H1 (cell line): ENCODE results near the gene MSH2. TPM values are rescaled to one million over a fixed set of nuclear protein-coding genes. Genes with fewer than 3 reads are reported as not detected.

Experiments
- CTCF ChIA-PET: fragments of 300-600 bp; sonication (Branson Sonifier 250); formaldehyde crosslinking; loops from one replicate; lab custom pipeline; 2021; ENCODE audit not compliant: partially characterized antibody; lab: Charles Lee
- POLR2A ChIA-PET: fragments of 300-600 bp; sonication (Branson Sonifier 250); formaldehyde crosslinking; loops from one replicate; lab custom pipeline; 2021; ENCODE audit warnings: inconsistent platforms; ENCODE audit not compliant: partially characterized antibody; lab: Charles Lee
- DNase-seq, 2 experiments: peaks; one replicate each; pipeline versions ENCODE4 v3.0.0 to v3.0.0-alpha.2; 2010 to 2022; ENCODE audit warnings: low spot score in 2 of 2, low read depth in 1 of 2, mixed read lengths in 1 of 2
- FAIRE-seq: peaks from 2 replicates; lab custom pipeline; 2011; peaks lifted over from hg19 to GRCh38; lab: Jason Lieb, UNC
- H2AFZ ChIP-seq: 2 replicates; pipeline ENCODE4 v1.8.1; 2012; ENCODE audit warnings: low read length, inconsistent platforms
- H2AK5ac ChIP-seq: 2 replicates; pipeline ENCODE4 v1.6.1; 2013; ENCODE audit warnings: low read depth, low read length
- H2BK120ac ChIP-seq: replicated peaks from 2 replicates; pipeline ENCODE3; 2013; ENCODE audit warnings: low read depth, low read length, inconsistent platforms
- H2BK12ac ChIP-seq: 2 replicates; pipeline ENCODE4 v1.6.1; 2013; ENCODE audit warnings: low read depth, low read length
- H2BK15ac ChIP-seq: 2 replicates; pipeline ENCODE4 v1.6.1; 2013; ENCODE audit warnings: low read length
- H2BK20ac ChIP-seq: 2 replicates; pipeline ENCODE4 v1.6.1; 2013; ENCODE audit warnings: low read length
- H2BK5ac ChIP-seq: 2 replicates; pipeline ENCODE4 v1.6.1; 2013; ENCODE audit warnings: low read depth, low read length
- H3K14ac ChIP-seq: 2 replicates; pipeline ENCODE4 v1.6.1; 2013; ENCODE audit warnings: inconsistent platforms; ENCODE audit not compliant: insufficient read length
- H3K18ac ChIP-seq: 2 replicates; pipeline ENCODE4 v1.6.1; 2013; ENCODE audit warnings: low read length; ENCODE audit errors: extremely low read depth
- H3K23ac ChIP-seq: 2 replicates; pipeline ENCODE4 v1.6.1; 2013; ENCODE audit warnings: inconsistent platforms; ENCODE audit not compliant: insufficient read length
- H3K23me2 ChIP-seq: 2 replicates; pipeline ENCODE4 v1.6.1; 2013; ENCODE audit warnings: low read depth, low read length
- H3K27ac ChIP-seq: 2 replicates; pipeline ENCODE4 v1.6.1; 2011; ENCODE audit warnings: low read depth, low read length, inconsistent platforms
- H3K27me3 ChIP-seq, 4 experiments: replicated peaks in 1 of 4; 1 replicate in 1 of 4; 2 replicates in 3 of 4; pipeline versions ENCODE4 v1.6.1 to v1.8.1; 2011 to 2013; ENCODE audit warnings: low read length in 3 of 4, mild to moderate bottlenecking in 3 of 4, inconsistent platforms in 2 of 4, mixed read lengths in 2 of 4, moderate library complexity in 1 of 4; ENCODE audit not compliant: control insufficient read depth in 3 of 4, insufficient read depth in 3 of 4; ENCODE audit errors: extremely low read depth in 1 of 4
- H3K36me3 ChIP-seq, 4 experiments: 2 replicates each; pipeline versions ENCODE4 v1.6.1 to v1.8.1; 2011 to 2013; ENCODE audit warnings: mild to moderate bottlenecking in 4 of 4, low read length in 3 of 4, moderate library complexity in 2 of 4, control low read depth in 1 of 4, inconsistent platforms in 1 of 4; ENCODE audit not compliant: insufficient read depth in 4 of 4, control insufficient read depth in 2 of 4
- H3K4ac ChIP-seq: replicated peaks from 2 replicates; pipeline ENCODE3; 2013; ENCODE audit warnings: low read length, low read depth, mixed read lengths, inconsistent platforms; ENCODE audit not compliant: insufficient read length
- H3K4me1 ChIP-seq, 4 experiments: replicated peaks in 1 of 4; 1 replicate in 1 of 4; 2 replicates in 3 of 4; pipeline versions ENCODE4 v1.6.1 to v1.8.1; 2011 to 2013; ENCODE audit warnings: low read length in 3 of 4, inconsistent platforms in 2 of 4, mixed read lengths in 1 of 4; ENCODE audit not compliant: insufficient read depth in 4 of 4, control insufficient read depth in 3 of 4
- H3K4me2 ChIP-seq, 2 experiments: 2 replicates each; pipeline versions ENCODE4 v1.6.1 to v1.8.1; 2011 to 2013; ENCODE audit warnings: low read depth in 2 of 2, low read length in 2 of 2, control low read depth in 1 of 2, inconsistent platforms in 1 of 2, mild to moderate bottlenecking in 1 of 2; ENCODE audit not compliant: insufficient read depth in 1 of 2
- H3K4me3 ChIP-seq, 4 experiments: fragments of 200-600, 300-600 bp in 1 of 4; sonication (generic), shearing (Covaris generic), sonication (Bioruptor Twin) in 1 of 4; 2 replicates each; pipeline versions ENCODE4 v1.5.1 to v1.8.1; 2011 to 2016; ENCODE audit warnings: low read length in 4 of 4, low read depth in 3 of 4, control low read depth in 2 of 4, inconsistent platforms in 2 of 4, mild to moderate bottlenecking in 2 of 4, mixed read lengths in 1 of 4, moderate library complexity in 1 of 4; ENCODE audit not compliant: insufficient read depth in 2 of 4; ENCODE audit errors: extremely low read depth in 1 of 4
- H3K56ac ChIP-seq: replicated peaks from 2 replicates; pipeline ENCODE3; 2013; ENCODE audit warnings: low read depth, mild to moderate bottlenecking, mixed read lengths, low read length, inconsistent platforms; ENCODE audit not compliant: insufficient read length
- H3K79me1 ChIP-seq: 2 replicates; pipeline ENCODE4 v1.6.1; 2013; ENCODE audit warnings: low read depth, low read length, control low read depth
- H3K79me2 ChIP-seq, 2 experiments: 2 replicates each; pipeline versions ENCODE4 v1.6.1 to v1.8.1; 2012 to 2013; ENCODE audit warnings: low read length in 2 of 2, mild to moderate bottlenecking in 2 of 2, inconsistent platforms in 1 of 2; ENCODE audit not compliant: insufficient read depth in 2 of 2, control insufficient read depth in 1 of 2
- H3K9ac ChIP-seq, 4 experiments: replicated peaks in 1 of 4; 1 replicate in 1 of 4; 2 replicates in 3 of 4; pipeline versions ENCODE4 v1.6.1 to v1.8.1; 2011 to 2013; ENCODE audit warnings: low read depth in 3 of 4, low read length in 3 of 4, control low read depth in 2 of 4, mild to moderate bottlenecking in 2 of 4, moderate library complexity in 2 of 4, inconsistent platforms in 1 of 4; ENCODE audit errors: extremely low read depth in 1 of 4
- H3K9me3 ChIP-seq, 2 experiments: 2 replicates each; pipeline versions ENCODE4 v1.6.1 to v1.8.1; 2012 to 2013; ENCODE audit warnings: mild to moderate bottlenecking in 2 of 2, moderate library complexity in 2 of 2, control low read depth in 1 of 2, inconsistent platforms in 1 of 2, low read depth in 1 of 2, low read length in 1 of 2, mixed read lengths in 1 of 2; ENCODE audit not compliant: insufficient read depth in 2 of 2
- H4K20me1 ChIP-seq, 2 experiments: replicated peaks in 1 of 2; 2 replicates each; pipeline versions ENCODE3 to v1.8.1; 2011 to 2013; ENCODE audit warnings: inconsistent platforms in 2 of 2, low read length in 2 of 2, mild to moderate bottlenecking in 1 of 2; ENCODE audit not compliant: insufficient read depth in 2 of 2, control insufficient read depth in 1 of 2
- H4K5ac ChIP-seq: 2 replicates; pipeline ENCODE4 v1.6.1; 2013; ENCODE audit warnings: low read length, low read depth, mixed read lengths, inconsistent platforms; ENCODE audit not compliant: insufficient read length
- H4K8ac ChIP-seq: 2 replicates; pipeline ENCODE4 v1.8.0; 2013; ENCODE audit warnings: mild to moderate bottlenecking, moderate library complexity, low read length, inconsistent platforms; ENCODE audit not compliant: insufficient read depth; ENCODE audit errors: extremely low read depth
- H4K91ac ChIP-seq: replicated peaks from 2 replicates; pipeline ENCODE3; 2013; ENCODE audit warnings: low read length, mixed read lengths, inconsistent platforms; ENCODE audit not compliant: insufficient read length
- CREB1 ChIP-seq: IDR thresholded peaks from 2 replicates; pipeline ENCODE4 v1.6.1; 2012; ENCODE audit warnings: inconsistent platforms
- GABPA ChIP-seq: IDR thresholded peaks from 2 replicates; pipeline ENCODE4 v1.6.1; 2011; ENCODE audit warnings: mild to moderate bottlenecking, low read length, moderate library complexity, borderline replicate concordance; ENCODE audit not compliant: insufficient read depth
- PHF8 ChIP-seq: fragments of 200-600 bp; sonication (generic); conservative IDR thresholded peaks from 2 replicates; pipeline ENCODE4 v1.7.1; 2012; ENCODE audit warnings: low read depth, mild to moderate bottlenecking, inconsistent platforms, low read length, moderate library complexity
- POLR2AphosphoS5 ChIP-seq: IDR thresholded peaks from 2 replicates; pipeline ENCODE4 v1.6.1; 2011; ENCODE audit warnings: low read depth, low read length
- RAD21 ChIP-seq, 2 experiments: IDR thresholded peaks in 1 of 2; conservative IDR thresholded peaks in 1 of 2; 2 replicates each; pipeline ENCODE4 v1.6.1; 2011; ENCODE audit warnings: low read depth in 2 of 2, low read length in 2 of 2, improper control_type of control experiment in 1 of 2, inconsistent platforms in 1 of 2, mild to moderate bottlenecking in 1 of 2, moderate library complexity in 1 of 2
- RBBP5 ChIP-seq: IDR thresholded peaks from 2 replicates; pipeline ENCODE4 v1.7.1; 2012; ENCODE audit warnings: low read depth, mild to moderate bottlenecking, inconsistent platforms, low read length, moderate library complexity, borderline replicate concordance
- RFX5 ChIP-seq: IDR thresholded peaks from 2 replicates; pipeline ENCODE4 v1.6.1; 2011; ENCODE audit warnings: low read depth, low read length, improper control_type of control experiment, borderline replicate concordance
- SP4 ChIP-seq: IDR thresholded peaks from 2 replicates; pipeline ENCODE4 v1.6.1; 2012; ENCODE audit warnings: low read length, inconsistent platforms
- SUZ12 ChIP-seq: fragments of 200-600 bp; sonication (generic); IDR thresholded peaks from 2 replicates; pipeline ENCODE4 v1.6.1; 2012; ENCODE audit warnings: mild to moderate bottlenecking, inconsistent platforms, low read length, moderate library complexity, mixed read lengths
- TAF1 ChIP-seq: IDR thresholded peaks from 2 replicates; pipeline ENCODE4 v1.6.1; 2011; ENCODE audit warnings: mild to moderate bottlenecking, low read depth, low read length
- ZNF274 ChIP-seq: IDR thresholded peaks from 2 replicates; pipeline ENCODE4 v1.7.0; 2012; ENCODE audit warnings: low read length, borderline replicate concordance; ENCODE audit errors: extremely low read depth
- WGBS, 2 experiments: shearing (Covaris generic) in 1 of 2; methylation state at CpG; one replicate each; pipeline versions ENCODE4 v1.1.6 to v1.1.7; 2013 to 2015; ENCODE audit warnings: low lambda C conversion rate in 2 of 2, mixed read lengths in 2 of 2, inconsistent platforms in 1 of 2, low coverage in 1 of 2, missing lambda C conversion rate in 1 of 2; ENCODE audit not compliant: insufficient replicate concordance in 2 of 2, insufficient coverage in 1 of 2, insufficient read length in 1 of 2; ENCODE audit errors: extremely low coverage in 1 of 2, missing lambda C conversion rate in 1 of 2; 5-methylcytosine and 5-hydroxymethylcytosine counted together
- polyA plus RNA-seq, 7 experiments: library from polyadenylated mRNA; depleted of rRNA in 3 of 7; stranded (reverse) in 5 of 7; unstranded in 2 of 7; fragments of >200 nt in 5 of 7; fragments of 200-250 nt in 2 of 7; gene quantifications; 1 replicate in 5 of 7; 2 replicates in 1 of 7; 4 replicates in 1 of 7; pipeline versions ENCODE4 v1.2.1 to v1.2.3, GENCODE V29; 2011 to 2013; ENCODE audit warnings: missing spikeins in 2 of 7, mixed read lengths in 2 of 7
- total RNA-seq: library from RNA; stranded (reverse); fragmentation: NEBNext Ultra II Directional; extraction: Animal tissue kit (Norgen Biotek cat#: 25700); gene quantifications from 2 replicates; pipeline ENCODE4 v1.2.1, GENCODE V29; 2021
- TF ChIP-seq, protein P1 (sequence below): IDR thresholded peaks from 2 replicates; pipeline ENCODE4 v1.6.1; 2012; ENCODE audit warnings: inconsistent platforms

Gene MSH2
- total and polyA plus RNA-seq, 2 of the 8 experiments (the other 6 are each of a cell fraction or from before 2014, with no cell fraction given): 64.1 to 228 TPM

DNA sequence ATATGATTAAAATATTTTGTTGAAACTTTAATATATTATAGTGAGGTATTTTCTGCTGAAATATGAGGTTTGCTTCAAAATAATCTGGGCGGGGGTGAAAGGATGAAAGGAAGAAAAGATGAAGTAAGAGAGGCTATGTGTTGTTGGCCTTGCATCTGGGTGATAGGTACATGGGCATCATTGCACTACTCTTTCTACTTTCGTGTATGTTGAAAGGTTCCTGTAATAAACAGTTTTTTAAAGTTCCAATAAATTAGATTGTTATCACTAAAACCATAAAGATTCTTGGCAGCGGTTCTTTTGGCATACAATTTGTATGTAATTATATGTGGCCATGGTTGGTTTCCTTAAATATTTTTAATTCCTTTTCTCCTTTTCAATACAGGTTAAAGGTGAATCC lies 23.6 kb upstream of the MSH2 start:
- H3K56ac ChIP-seq: no peak overlapping the region
- H2BK15ac ChIP-seq: no peak overlapping the region
- H4K20me1 ChIP-seq: no peaks in the 10 kb centered on the region
- H4K5ac ChIP-seq: no peak overlapping the region
- H3K27me3 ChIP-seq: no peaks in the 10 kb centered on the region
- H2BK12ac ChIP-seq: no peak overlapping the region
- H2BK5ac ChIP-seq: no peak overlapping the region
- no peaks in the 10 kb centered on the region; the same call in 1 of the 2 replicates for H3K23me2 ChIP-seq
- H4K91ac ChIP-seq: no peak overlapping the region
- H4K8ac ChIP-seq: no peak overlapping the region
- H3K4me3 ChIP-seq: no peak overlapping the region
- no peaks in the 10 kb centered on the region for H3K4me1 ChIP-seq
- H2AK5ac ChIP-seq: no peak overlapping the region
- POLR2A ChIA-PET: interaction anchor here (0.7 kb wide), 1 partner anchor 25 kb away, joined by 3 read pairs; no protein-coding TSS in a partner anchor
- H2AFZ ChIP-seq: no peak overlapping the region
- no peaks in the 10 kb centered on the region for H3K79me1 ChIP-seq
- 0 out of 4 replicates have a peak, but pooled peaks cover 0 to under 1% of the 10 kb centered on the region in 2 experiments for H3K79me2 ChIP-seq
- H3K36me3 ChIP-seq: peaks cover 19 to 86% (median 65%) of the 10 kb centered on the region in 4 experiments
- DNase-seq (no peak), FAIRE-seq (no peak)
- no peak overlapping the region for H3K4me2 ChIP-seq
- H3K23ac ChIP-seq: no peak overlapping the region
- no peak overlapping the region for H3K4ac ChIP-seq
- WGBS, 2 experiments: 95 to 100% methylated on average over 1 to 3 of the region's 3 CpGs
- no peak overlapping the region for H3K27ac ChIP-seq
- no peak overlapping the region for H3K14ac ChIP-seq
- CTCF ChIA-PET: no interaction called here
- H3K9ac ChIP-seq: no peak overlapping the region
- H3K9me3 ChIP-seq: no peaks in the 10 kb centered on the region
- H3K18ac ChIP-seq: no peak overlapping the region
- no peak overlapping the region for H2BK120ac ChIP-seq
- no peak overlapping the region for H2BK20ac ChIP-seq
- TF ChIP-seq GABPA (no peak), POLR2AphosphoS5 (no peak), RBBP5 (no peak), PHF8 (no peak), SP4 (no peak), ZNF274 (no peak), TAF1 (no peak), SUZ12 (no peak), RFX5 (no peak), CREB1 (no peak), RAD21 (IDR thresholded peaks at IDR 0.05 in 1 of 2, conservative IDR thresholded peaks at IDR 0.05 in 1 of 2; ENCODE audit: low read depth in 2 of 2, low read length in 2 of 2) (no peak)
- TF ChIP-seq, protein P1, sequence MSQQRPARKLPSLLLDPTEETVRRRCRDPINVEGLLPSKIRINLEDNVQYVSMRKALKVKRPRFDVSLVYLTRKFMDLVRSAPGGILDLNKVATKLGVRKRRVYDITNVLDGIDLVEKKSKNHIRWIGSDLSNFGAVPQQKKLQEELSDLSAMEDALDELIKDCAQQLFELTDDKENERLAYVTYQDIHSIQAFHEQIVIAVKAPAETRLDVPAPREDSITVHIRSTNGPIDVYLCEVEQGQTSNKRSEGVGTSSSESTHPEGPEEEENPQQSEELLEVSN: no peak
